ENCODE measurements around the gene PSMD8. TPM values are rescaled to one million over a fixed set of nuclear protein-coding genes. Genes with fewer than 3 reads are reported as not detected.
A peak's percentile ranks its signal among the peaks of the same experiment; 100 is the strongest.

PSMD8 gene
- total RNA-seq, 1 donor from 2014 or later, result 131 TPM

- H3K4me1 Mint-ChIP-seq, result peaks cover 14% of the 10 kb centered on the region
- H3K27ac Mint-ChIP-seq, result peak overlapping the region; percentile 51
- DNase-seq (ENCODE audit: low spot score in 2 of 2, unreplicated experiment in 2 of 2), result no peak
- peak overlapping the region; percentile 93 for H3K4me3 Mint-ChIP-seq
- peaks cover 20% of the 10 kb centered on the region for H3K27me3 Mint-ChIP-seq (ENCODE audit: low read depth)
- no peak for TF ChIP-seq CTCF (IDR thresholded peaks at IDR 0.05; ENCODE audit: unreplicated experiment)
- H3K9me3 Mint-ChIP-seq, result no peaks in the 10 kb centered on the region
- H3K36me3 Mint-ChIP-seq, result peaks cover 17% of the 10 kb centered on the region
These were observed 12.7 kb downstream of the PSMD8 start for GRCh38 chr19:38386971-38387549.

GRCh38 chr19:38387550-38388348 is 13.4 kb downstream of the PSMD8 start, which contains the start of gene GGN:
Gene GGN, minus strand, starts transcription at chr19:38388034. Its CDS starts 773 bp downstream, at chr19:38387261.
- H3K27ac Mint-ChIP-seq, result peak within 1 kb of the TSS; percentile 91
- DNase-seq (ENCODE audit: low spot score in 2 of 2, unreplicated experiment in 2 of 2), result peak; percentile 87 to 89
- H3K4me1 Mint-ChIP-seq, result peaks cover 14% of the 10 kb centered on the region
- peak within 1 kb of the TSS; percentile 93 for H3K4me3 Mint-ChIP-seq
- H3K27me3 Mint-ChIP-seq (ENCODE audit: low read depth), result peaks cover 20% of the 10 kb centered on the region
- H3K9me3 Mint-ChIP-seq, result no peaks in the 10 kb centered on the region
- no peak for TF ChIP-seq CTCF (IDR thresholded peaks at IDR 0.05; ENCODE audit: unreplicated experiment)
- peaks cover 16% of the 10 kb centered on the region for H3K36me3 Mint-ChIP-seq

GRCh38 chr19:38388349-38389100 is 14.2 kb downstream of the PSMD8 start, which contains the start of gene SPRED3:
Gene SPRED3, plus strand, starts transcription at chr19:38388697. Its CDS starts 1,606 bp downstream, at chr19:38390303.
- peak within 1 kb of the TSS; percentile 93 for H3K4me3 Mint-ChIP-seq
- peaks cover 11% of the 10 kb centered on the region for H3K36me3 Mint-ChIP-seq
- peak within 1 kb of the TSS; percentile 91 for H3K27ac Mint-ChIP-seq
- H3K27me3 Mint-ChIP-seq (ENCODE audit: low read depth), result peaks cover 20% of the 10 kb centered on the region
- no peak for TF ChIP-seq CTCF (IDR thresholded peaks at IDR 0.05; ENCODE audit: unreplicated experiment)
- DNase-seq (ENCODE audit: low spot score in 2 of 2, unreplicated experiment in 2 of 2), result peak in 1 of 2 experiments; percentile 59
- H3K9me3 Mint-ChIP-seq, result no peaks in the 10 kb centered on the region
- H3K4me1 Mint-ChIP-seq, result peaks cover 14% of the 10 kb centered on the region

- Mint-ChIP-seq H3K4me1 (peaks cover 16% of the 10 kb centered on the region), H3K4me3 (peak overlapping the region; percentile 71), H3K27me3 (ENCODE audit: low read depth) (peaks cover 25% of the 10 kb centered on the region), H3K27ac (peak overlapping the region; percentile 25), H3K9me3 (peaks cover 4% of the 10 kb centered on the region), H3K36me3 (peaks cover 17% of the 10 kb centered on the region)
- TF ChIP-seq CTCF (IDR thresholded peaks at IDR 0.05; ENCODE audit: unreplicated experiment), result no peak
- DNase-seq (ENCODE audit: low spot score in 2 of 2, unreplicated experiment in 2 of 2), result no peak
These were observed 14.9 kb downstream of the PSMD8 start for GRCh38 chr19:38389101-38389925.
